Upper lobe of left lung (tissue), 6 donors: ENCODE measurements around the gene AHI1. TPM values are rescaled to one million over a fixed set of nuclear protein-coding genes. Genes with fewer than 3 reads are reported as not detected.

ENCODE experiments used
- small RNA-seq, 4 donors: library from RNA; depleted of rRNA; stranded (forward); fragments of <200 nt; gene quantifications; one replicate each; pipeline ENCODE3, GENCODE V24; 2016
- total RNA-seq, 6 donors: library from RNA; depleted of rRNA in 4 of 6; stranded (reverse); fragments of >200 nt in 4 of 6; gene quantifications; one replicate each; pipeline versions ENCODE4 v1.1.0 to v1.2.1, GENCODE V29; 2016 to 2021
- donor health status: DM: no; HTN: no; CAD: no; lungs with moderate emphysema.
- donor health status: DM: no; HTN: yes; CAD: no; lungs with severe emphysema.

The AHI1 gene
- total RNA-seq, 6 donors from 2014 or later: 17.1 to 57.6 (median 40.3) TPM

Small RNA genes lying within 50 kb of the gene (small RNA-seq; reads per million reads assigned to genes)
- gene MIR548A2 (0 reads per million in 4 donors), gene RF00019 (0 reads per million in 4 donors)
